ENCODE data around the gene NUMB.

DNA sequence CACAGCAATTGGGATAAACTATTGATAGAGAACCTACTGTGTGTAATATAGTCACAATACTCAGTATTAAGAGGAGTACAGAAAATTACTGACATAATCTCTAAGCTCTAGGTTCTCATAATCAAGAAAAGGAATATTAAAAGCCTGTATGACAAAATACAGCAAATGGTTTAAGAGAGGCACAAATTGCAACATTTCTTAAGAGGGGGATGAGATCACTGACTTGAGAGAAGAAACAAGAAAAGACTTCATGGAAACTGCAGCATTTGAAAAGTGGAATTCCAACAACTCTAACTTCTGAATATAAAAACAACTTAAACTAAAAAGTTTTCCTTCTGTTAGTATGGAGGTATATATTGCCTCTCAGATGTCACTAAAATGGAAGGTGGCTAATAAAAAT lies 89.7 kb downstream of the NUMB start:
- TF ChIP-seq CTCF (IDR thresholded peaks at IDR 0.05), result no peak
- no peak for TF ChIP-seq POLR2A (IDR thresholded peaks at IDR 0.05)
